NCI-H2107 treated with DMSO at 0.1 percent for 48 hours (cell line): ENCODE measurements around the gene GOLGA6D.
"Not testable (repeated sequence)": the region's sequence is repeated elsewhere in the genome, so short reads cannot be mapped to it uniquely, and the experiment has no call there.

Source experiments
- DNase-seq: peaks from one replicate; lab custom pipeline; 2025; ENCODE audit not compliant: unreplicated experiment; lab: John Stamatoyannopoulos, UW

The GOLGA6D gene

GRCh38 chr15:75328493-75329314 lies 46.1 kb downstream of the GOLGA6D start:
- no peak for DNase-seq

GRCh38 chr15:75329571-75329970 lies 46.9 kb downstream of the GOLGA6D start:
- DNase-seq, result no peak

- not testable (repeated sequence) for DNase-seq
Measured at GRCh38 chr15:75332093-75332492, 49.5 kb downstream of the GOLGA6D start.

- DNase-seq, result not testable (repeated sequence)
Measured at GRCh38 chr15:75333654-75334419, 51.2 kb downstream of the GOLGA6D start.

GRCh38 chr15:75335313-75335704 lies 52.7 kb downstream of the GOLGA6D start:
- DNase-seq, result no peak

GRCh38 chr15:75335705-75336355 lies 53.2 kb downstream of the GOLGA6D start, which contains the start of gene COMMD4:
COMMD4 (plus strand) TSS chr15:75336063; CDS start chr15:75336090, 27 bp downstream.
- peak; percentile 54 for DNase-seq

GRCh38 chr15:75338661-75339240 lies 56.1 kb downstream of the GOLGA6D start:
- no peak for DNase-seq

GRCh38 chr15:75339531-75340240 lies 57.1 kb downstream of the GOLGA6D start:
- no peak for DNase-seq

GRCh38 chr15:75342221-75342620 lies 59.6 kb downstream of the GOLGA6D start:
- no peak for DNase-seq

GRCh38 chr15:75343953-75344352 lies 61.3 kb downstream of the GOLGA6D start:
- DNase-seq, result not testable (repeated sequence)
